GM12878 (cell line): ENCODE data around the gene ANO3. TPM values are rescaled to one million over a fixed set of nuclear protein-coding genes. Genes with fewer than 3 reads are reported as not detected.

Experiments used
- ATF3 ChIP-seq: IDR thresholded peaks from 2 replicates; pipeline ENCODE4 v1.6.1; 2011; ENCODE audit warnings: low read depth, mild to moderate bottlenecking, low read length, moderate library complexity, borderline replicate concordance; ENCODE audit errors: extremely low read depth
- ATF7 ChIP-seq: fragments of 450-650 bp; IDR thresholded peaks from 2 replicates; pipeline ENCODE4 v1.6.1; 2016; ENCODE audit warnings: low read depth, mild to moderate bottlenecking
- BMI1 ChIP-seq: fragments of 450-650 bp; IDR thresholded peaks from 2 replicates; pipeline ENCODE4 v1.6.1; 2016; ENCODE audit warnings: mild to moderate bottlenecking, moderate library complexity, borderline replicate concordance
- CBX3 ChIP-seq: fragments of 200-600 bp; sonication (generic); IDR thresholded peaks from 2 replicates; pipeline ENCODE4 v1.6.1; 2016; ENCODE audit warnings: low read depth, borderline replicate concordance
- CHD4 ChIP-seq: fragments of 200-600 bp; sonication (generic); IDR thresholded peaks from 2 replicates; pipeline ENCODE4 v1.6.1; 2016; ENCODE audit warnings: mild to moderate bottlenecking
- CREB1 ChIP-seq: IDR thresholded peaks from 2 replicates; pipeline ENCODE4 v1.6.1; 2012; ENCODE audit warnings: low read depth, mild to moderate bottlenecking, inconsistent platforms
- E2F4 ChIP-seq: IDR thresholded peaks from 2 replicates; pipeline ENCODE4 v1.6.1; 2012; ENCODE audit warnings: low read depth, low read length, improper control_type of control experiment
- FOXM1 ChIP-seq: IDR thresholded peaks from 2 replicates; pipeline ENCODE4 v1.6.1; 2012; ENCODE audit warnings: low read depth, mild to moderate bottlenecking, inconsistent platforms, low read length, moderate library complexity
- IKZF1 ChIP-seq: fragments of 450-650 bp; conservative IDR thresholded peaks from 2 replicates; pipeline ENCODE4 v1.6.1; 2017; ENCODE audit warnings: antibody characterized with exemption, mild to moderate bottlenecking
- IRF3 ChIP-seq: fragments of 450-650 bp; IDR thresholded peaks from 2 replicates; pipeline ENCODE4 v1.6.1; 2014; ENCODE audit warnings: mild to moderate bottlenecking
- JUNB ChIP-seq: IDR thresholded peaks from 2 replicates; pipeline ENCODE4 v1.6.1; 2016; ENCODE audit warnings: antibody characterized with exemption, mild to moderate bottlenecking
- MEF2B ChIP-seq: fragments of 450-650 bp; IDR thresholded peaks from 2 replicates; pipeline ENCODE4 v1.6.1; 2018; ENCODE audit warnings: mild to moderate bottlenecking, moderate library complexity; ENCODE audit not compliant: partially characterized antibody, poor library complexity, severe bottlenecking
- MLLT1 ChIP-seq: fragments of 450-650 bp; IDR thresholded peaks from 2 replicates; pipeline ENCODE4 v1.6.1; 2016; ENCODE audit warnings: mild to moderate bottlenecking
- MXI1 ChIP-seq: fragments of 150-350 bp; IDR thresholded peaks from 2 replicates; pipeline ENCODE4 v1.6.1; 2011; ENCODE audit warnings: low read depth, mild to moderate bottlenecking, inconsistent platforms, low read length, improper control_type of control experiment
- NBN ChIP-seq: fragments of 450-650 bp; IDR thresholded peaks from 2 replicates; pipeline ENCODE4 v1.6.1; 2016
- RAD21 ChIP-seq: IDR thresholded peaks from 2 replicates; pipeline ENCODE4 v1.6.1; 2011; ENCODE audit warnings: mild to moderate bottlenecking, low read depth, low read length, moderate library complexity; ENCODE audit not compliant: insufficient read depth
- RAD51 ChIP-seq: fragments of 450-650 bp; IDR thresholded peaks from 2 replicates; pipeline ENCODE4 v1.6.1; 2016; ENCODE audit warnings: moderate library complexity, mild to moderate bottlenecking, inconsistent platforms
- RCOR1 ChIP-seq: conservative IDR thresholded peaks from 2 replicates; pipeline ENCODE4 v1.6.1; 2012; ENCODE audit warnings: low read depth, low read length, improper control_type of control experiment
- SKIL ChIP-seq: fragments of 450-650 bp; IDR thresholded peaks from 2 replicates; pipeline ENCODE4 v1.6.1; 2017; ENCODE audit warnings: mild to moderate bottlenecking, low read depth, inconsistent platforms; ENCODE audit not compliant: poor library complexity, severe bottlenecking
- SREBF1 ChIP-seq: IDR thresholded peaks from 2 replicates; pipeline ENCODE4 v1.6.1; 2012; ENCODE audit warnings: mild to moderate bottlenecking, low read length
- SREBF2 ChIP-seq: IDR thresholded peaks from 2 replicates; pipeline ENCODE4 v1.6.1; 2012; ENCODE audit warnings: mild to moderate bottlenecking, low read length
- USF1 ChIP-seq: IDR thresholded peaks from 2 replicates; pipeline ENCODE4 v1.6.1; 2011; ENCODE audit warnings: borderline replicate concordance, low read depth, mild to moderate bottlenecking, moderate library complexity, mixed read lengths, low read length; ENCODE audit not compliant: insufficient read depth; ENCODE audit errors: extremely low read length
- YBX1 ChIP-seq: fragments of 450-650 bp; IDR thresholded peaks from 2 replicates; pipeline ENCODE4 v1.6.1; 2016; ENCODE audit warnings: antibody characterized with exemption
- ZNF384 ChIP-seq: IDR thresholded peaks from 2 replicates; pipeline ENCODE4 v1.6.1; 2012; ENCODE audit warnings: low read depth, mild to moderate bottlenecking, low read length, improper control_type of control experiment, borderline replicate concordance
- polyA plus RNA-seq, 11 experiments: library from polyadenylated mRNA; depleted of rRNA in 4 of 11; unstranded in 6 of 11; stranded (reverse) in 5 of 11; fragments of >200 nt; fragmentation: Nextera tagmentation in 4 of 11; fragmentation: Illumina TruSeq in 1 of 11; extraction: Ambion mirVana in 4 of 11; extraction: Trizol in 1 of 11; gene quantifications; 1 replicate in 1 of 11; 2 replicates in 10 of 11; pipeline versions ENCODE4 v1.2.1 to v1.2.3, GENCODE V29; 2011 to 2016; ENCODE audit warnings: inconsistent platforms in 2 of 11, missing spikeins in 2 of 11, low read depth in 1 of 11
- total RNA-seq, 4 experiments: library from RNA; depleted of rRNA in 3 of 4; stranded (reverse); fragments of >200 nt in 3 of 4; fragmentation: Illumina TruSeq in 1 of 4; extraction: Trizol in 1 of 4; gene quantifications; 2 replicates each; pipeline versions ENCODE4 v1.2.1 to v1.2.3, GENCODE V29; 2013 to 2021

The ANO3 gene
- total and polyA plus RNA-seq, 10 of the 15 experiments (the other 5 are each of a cell fraction or from before 2014, with no cell fraction given) = 0.13 to 5.9 (median 0.44) TPM

- TF ChIP-seq ATF3 (no peak), E2F4 (no peak), FOXM1 (peak; percentile 31; the same call in 1 of the 2 replicates), JUNB (peak; percentile 9; the same call in 1 of the 2 replicates), ATF7 (peak; percentile 39; the same call in 1 of the 2 replicates), MEF2B (no peak), ZNF384 (no peak), CREB1 (0 out of 2 replicates have a peak, but pooled peaks have one; percentile 6), NBN (peak; percentile 83), BMI1 (0 out of 2 replicates have a peak, but pooled peaks have one; percentile 11), IRF3 (no peak), CBX3 (no peak), RAD21 (no peak), SKIL (peak; percentile 82), SREBF1 (no peak), CHD4 (no peak), USF1 (no peak), MXI1 (peak; percentile 51; the same call in 1 of the 2 replicates), YBX1 (no peak), MLLT1 (0 out of 2 replicates have a peak, but pooled peaks have one; percentile 42), IKZF1 (peak; percentile 69), RCOR1 (no peak), SREBF2 (no peak), RAD51 (no peak)
These were observed 276.0 kb downstream of the ANO3 start (continued) for GRCh38 chr11:26607725-26608506.
